Stimulated activated CD4-positive, alpha-beta T cell treated with anti-CD3 and anti-CD28 coated beads, Interleukin-1b, Interleukin-23, amount 100 ng/mL, for 1 hour (primary cell): Measurements from ENCODE around the gene CHMP2B.
"Not testable (repeated sequence)": the region's sequence is repeated elsewhere in the genome, so short reads cannot be mapped to it uniquely, and the experiment has no call there.

Source experiments
- DNase-seq, 2 donors: peaks; one replicate each; pipeline ENCODE4 v3.0.0-alpha.2; 2020; ENCODE audit warnings: low read depth in 2 of 2

CHMP2B gene

GRCh38 chr3:87233805-87234204 is 6.7 kb downstream of the CHMP2B start:
- DNase-seq, result no peak

- no peak for DNase-seq
These were observed 9.0 kb downstream of the CHMP2B start for GRCh38 chr3:87236093-87236492.

- DNase-seq, result no peak
These were observed 19.7 kb downstream of the CHMP2B start for GRCh38 chr3:87246662-87247429.

- no peak for DNase-seq
These were observed 20.3 kb downstream of the CHMP2B start for GRCh38 chr3:87247430-87247773.

GRCh38 chr3:87248231-87248630 is 21.1 kb downstream of the CHMP2B start:
- DNase-seq, result not testable (repeated sequence)

GRCh38 chr3:87248831-87249230 is 21.7 kb downstream of the CHMP2B start:
- DNase-seq, result no peak

GRCh38 chr3:87250009-87250408 is 22.9 kb downstream of the CHMP2B start:
- DNase-seq, result no peak

- DNase-seq, result peak in 1 of 2 donors; percentile 5
These were observed 33.2 kb downstream of the CHMP2B start for GRCh38 chr3:87260270-87260669.

- no peak for DNase-seq
These were observed 34.8 kb downstream of the CHMP2B start for GRCh38 chr3:87261925-87262324.

- no peak for DNase-seq
These were observed 41.0 kb downstream of the CHMP2B start for GRCh38 chr3:87267953-87268645.

GRCh38 chr3:87268646-87269211 is 41.6 kb downstream of the CHMP2B start:
- DNase-seq, result no peak

- DNase-seq, result no peak
These were observed 42.6 kb downstream of the CHMP2B start for GRCh38 chr3:87269723-87270122.

GRCh38 chr3:87270908-87271700 is 44.0 kb downstream of the CHMP2B start:
- no peak for DNase-seq

GRCh38 chr3:87272718-87273341 is 45.7 kb downstream of the CHMP2B start:
- no peak for DNase-seq

- no peak for DNase-seq
These were observed 49.4 kb downstream of the CHMP2B start, which contains the start of gene POU1F1 for GRCh38 chr3:87276484-87276883. Gene POU1F1, minus strand, starts transcription at chr3:87276584. Its CDS starts 122 bp downstream, at chr3:87276462.

GRCh38 chr3:87287011-87287410 is 59.9 kb downstream of the CHMP2B start:
- DNase-seq, result no peak

- no peak for DNase-seq
These were observed 61.3 kb downstream of the CHMP2B start for GRCh38 chr3:87288446-87288845.

- DNase-seq, result no peak
These were observed 71.1 kb downstream of the CHMP2B start for GRCh38 chr3:87298111-87298718.

- not testable (repeated sequence) for DNase-seq
These were observed 77.9 kb downstream of the CHMP2B start for GRCh38 chr3:87305031-87305430.
